Natural killer cell (primary cell): ENCODE data around the gene LDLRAD2. TPM values are rescaled to one million over a fixed set of nuclear protein-coding genes. Genes with fewer than 3 reads are reported as not detected.

Source experiments
- ATAC-seq, 3 donors: fragments of 150-1000 bp in 2 of 3; fragments of 200-7000 bp in 1 of 3; cut with Tn5 transposase; 1 replicate in 1 of 3; 2 replicates in 2 of 3; pipeline ENCODE4 v1.10.0; 2021; ENCODE audit warnings: mild to moderate bottlenecking in 2 of 3, moderate library complexity in 2 of 3
- DNase-seq, 2 donors: peaks; one replicate each; pipeline versions ENCODE4 v3.0.0 to v3.0.0-alpha.2; 2013 to 2021; ENCODE audit warnings: mixed read lengths in 1 of 2
- H3K27ac ChIP-seq: one replicate; pipeline ENCODE4 v1.5.1; 2013; ENCODE audit warnings: mild to moderate bottlenecking, low read length
- H3K27me3 ChIP-seq: one replicate; pipeline ENCODE4 v1.6.1; 2013; ENCODE audit warnings: low read length; ENCODE audit not compliant: control insufficient read depth, insufficient read depth
- H3K36me3 ChIP-seq: one replicate; pipeline ENCODE4 v1.6.1; 2013; ENCODE audit warnings: low read length; ENCODE audit not compliant: control insufficient read depth, insufficient read depth
- H3K4me1 ChIP-seq: one replicate; pipeline ENCODE4 v1.6.1; 2013; ENCODE audit warnings: low read length; ENCODE audit not compliant: control insufficient read depth, insufficient read depth
- H3K4me3 ChIP-seq: one replicate; pipeline ENCODE4 v1.5.1; 2013; ENCODE audit warnings: low read length
- H3K9me3 ChIP-seq: one replicate; pipeline ENCODE4 v1.6.1; 2013; ENCODE audit warnings: low read length; ENCODE audit not compliant: control insufficient read depth, insufficient read depth
- H3K27ac Mint-ChIP-seq, 2 donors: one replicate each; pipeline ENCODE4 v1.8.0; 2022; ENCODE audit warnings: mild to moderate bottlenecking in 2 of 2, mixed read lengths in 2 of 2, moderate library complexity in 1 of 2
- H3K27me3 Mint-ChIP-seq, 2 donors: one replicate each; pipeline ENCODE4 v1.8.0; 2022; ENCODE audit warnings: low read depth in 2 of 2, mixed read lengths in 2 of 2
- H3K36me3 Mint-ChIP-seq: one replicate; pipeline ENCODE4 v1.8.0; 2022; ENCODE audit warnings: mixed read lengths
- H3K4me1 Mint-ChIP-seq, 2 donors: one replicate each; pipeline ENCODE4 v1.8.0; 2022; ENCODE audit warnings: mixed read lengths in 2 of 2
- H3K4me3 Mint-ChIP-seq: one replicate; pipeline ENCODE4 v1.8.0; 2022; ENCODE audit warnings: mild to moderate bottlenecking, moderate library complexity, mixed read lengths
- H3K9me3 Mint-ChIP-seq, 2 donors: one replicate each; pipeline ENCODE4 v1.8.0; 2022; ENCODE audit warnings: mixed read lengths in 2 of 2
- WGBS: methylation state at CpG from one replicate; pipeline ENCODE4 v1.1.7; 2013; ENCODE audit warnings: missing lambda C conversion rate; ENCODE audit not compliant: insufficient coverage; 5-methylcytosine and 5-hydroxymethylcytosine counted together
- intact Hi-C: fragments of 100-400 bp; cut with micrococcal nuclease; formaldehyde crosslinking; loops from one replicate; pipeline ENCODE4 v1.14.2; 2022
- total RNA-seq, 4 donors: library from RNA; stranded (reverse); fragments of 120-200 nt in 1 of 4; gene quantifications; one replicate each; pipeline versions ENCODE4 v1.2.3 to v1.2.4, GENCODE V29; 2013 to 2022
- TF ChIP-seq, protein P1 (sequence below): fragments of 200-600 bp; IDR thresholded peaks from one replicate; pipeline ENCODE4 v1.8.0; 2022; ENCODE audit warnings: antibody characterized with exemption

The LDLRAD2 gene
- total RNA-seq, 3 donors from 2014 or later (not counting 1 experiment from before 2014, with no cell fraction given): 2.8 to 3.9 (median 3.6) TPM

DNA sequence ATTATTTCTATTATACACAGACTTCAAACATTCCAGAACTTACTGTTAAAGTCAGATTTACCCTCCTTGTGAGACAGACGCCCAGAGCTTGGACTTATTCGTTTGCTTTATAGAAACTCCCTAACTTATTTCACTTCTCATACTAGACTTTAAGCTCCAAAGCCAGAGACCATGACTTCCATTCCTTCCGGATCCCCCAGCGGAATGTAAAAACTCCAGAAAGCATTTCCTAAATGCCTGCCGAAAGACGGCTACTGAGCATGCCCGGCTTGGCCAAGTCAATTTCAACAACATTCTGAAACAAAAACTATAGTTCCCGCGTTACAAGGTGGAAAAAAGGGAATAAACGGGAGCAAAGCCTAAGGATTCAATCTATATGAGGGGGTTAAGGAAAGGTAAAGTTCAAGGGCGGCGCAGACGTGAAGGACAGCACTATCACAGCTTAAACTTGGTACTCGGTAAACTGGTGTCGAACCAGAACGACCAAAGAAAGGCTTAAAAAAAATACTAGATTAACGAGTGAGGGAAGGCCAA, 30.2 kb upstream of the LDLRAD2 start:
- no peaks in the 10 kb centered on the region for H3K36me3 ChIP-seq
- peak; percentile 0 to 13 (median 3) for ATAC-seq
- H3K4me1 Mint-ChIP-seq: peaks cover 38 to 42% of the 10 kb centered on the region in 2 donors

DNA sequence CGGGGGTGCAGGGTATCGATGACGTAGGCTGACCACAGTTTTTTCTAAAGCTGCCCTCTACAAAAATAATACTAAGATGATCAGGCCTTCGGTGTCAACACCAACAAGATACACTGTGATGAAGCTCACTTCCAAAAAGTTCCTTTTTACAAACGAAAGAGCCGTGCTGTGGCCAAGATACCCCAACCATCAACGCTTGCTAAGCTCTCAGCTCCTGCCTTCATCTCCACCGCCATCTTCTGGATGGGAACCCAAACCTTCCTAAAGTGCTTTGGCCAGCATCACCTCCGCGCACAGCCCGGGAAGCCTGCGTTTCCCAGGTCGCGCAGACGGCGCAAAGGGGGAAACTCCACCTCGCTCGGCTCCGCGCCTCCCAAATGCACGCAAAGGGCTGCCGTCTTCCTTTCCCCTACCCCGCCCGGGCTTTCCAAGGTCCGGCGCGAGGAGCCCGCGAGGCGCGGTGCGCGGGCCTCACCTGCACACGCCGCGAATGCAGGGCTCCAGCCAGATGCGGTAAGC, 29.7 kb upstream of the LDLRAD2 start:
- intact Hi-C loops: loop anchor here (5.0 kb wide), 1 partner anchor 670 kb away; the partner anchor contains the start of gene ZBTB40
- peak overlapping the region; percentile 78 for H3K4me3 ChIP-seq
- H3K36me3 ChIP-seq: no peaks in the 10 kb centered on the region
- H3K4me1 ChIP-seq: peaks cover 20% of the 10 kb centered on the region
- peaks cover 0 to 4% of the 10 kb centered on the region in 2 donors for H3K27me3 Mint-ChIP-seq
- H3K9me3 Mint-ChIP-seq: no peaks in the 10 kb centered on the region
- TF ChIP-seq, protein P1, sequence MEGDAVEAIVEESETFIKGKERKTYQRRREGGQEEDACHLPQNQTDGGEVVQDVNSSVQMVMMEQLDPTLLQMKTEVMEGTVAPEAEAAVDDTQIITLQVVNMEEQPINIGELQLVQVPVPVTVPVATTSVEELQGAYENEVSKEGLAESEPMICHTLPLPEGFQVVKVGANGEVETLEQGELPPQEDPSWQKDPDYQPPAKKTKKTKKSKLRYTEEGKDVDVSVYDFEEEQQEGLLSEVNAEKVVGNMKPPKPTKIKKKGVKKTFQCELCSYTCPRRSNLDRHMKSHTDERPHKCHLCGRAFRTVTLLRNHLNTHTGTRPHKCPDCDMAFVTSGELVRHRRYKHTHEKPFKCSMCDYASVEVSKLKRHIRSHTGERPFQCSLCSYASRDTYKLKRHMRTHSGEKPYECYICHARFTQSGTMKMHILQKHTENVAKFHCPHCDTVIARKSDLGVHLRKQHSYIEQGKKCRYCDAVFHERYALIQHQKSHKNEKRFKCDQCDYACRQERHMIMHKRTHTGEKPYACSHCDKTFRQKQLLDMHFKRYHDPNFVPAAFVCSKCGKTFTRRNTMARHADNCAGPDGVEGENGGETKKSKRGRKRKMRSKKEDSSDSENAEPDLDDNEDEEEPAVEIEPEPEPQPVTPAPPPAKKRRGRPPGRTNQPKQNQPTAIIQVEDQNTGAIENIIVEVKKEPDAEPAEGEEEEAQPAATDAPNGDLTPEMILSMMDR: no peak
- peak overlapping the region; percentile 98 for H3K4me3 Mint-ChIP-seq
- WGBS: under 1% methylated on average over 37 of the region's 37 CpGs
- H3K27ac Mint-ChIP-seq: peak overlapping the region; percentile 100
- H3K9me3 ChIP-seq: no peaks in the 10 kb centered on the region
- no peaks in the 10 kb centered on the region for H3K27me3 ChIP-seq
- H3K4me1 Mint-ChIP-seq: peaks cover 34 to 38% of the 10 kb centered on the region in 2 donors
- ATAC-seq (peak; percentile 11 to 16 (median 11)), DNase-seq (peak in 1 of 2 donors; percentile 78)
- H3K27ac ChIP-seq: peak overlapping the region; percentile 97
- no peaks in the 10 kb centered on the region for H3K36me3 Mint-ChIP-seq

More for the DNA sequence above, 30.2 kb upstream of the LDLRAD2 start:
- Histone ChIP-seq H3K27ac (peak overlapping the region; percentile 97), H3K4me1 (peaks cover 20% of the 10 kb centered on the region), H3K4me3 (peak overlapping the region; percentile 78), H3K27me3 (no peaks in the 10 kb centered on the region), H3K9me3 (no peaks in the 10 kb centered on the region)
- TF ChIP-seq, protein P1: no peak
- Mint-ChIP-seq H3K9me3 (no peaks in the 10 kb centered on the region), H3K36me3 (no peaks in the 10 kb centered on the region), H3K27ac (peak overlapping the region; percentile 100), H3K27me3 (peaks cover 0 to 2% of the 10 kb centered on the region in 2 donors), H3K4me3 (peak overlapping the region; percentile 98)
- WGBS: 1% methylated on average over 17 of the region's 17 CpGs
- DNase-seq: peak in 1 of 2 donors; percentile 16
- intact Hi-C loops: loop anchor here (5.0 kb wide), 1 partner anchor 670 kb away; the partner anchor contains the start of gene ZBTB40

DNA sequence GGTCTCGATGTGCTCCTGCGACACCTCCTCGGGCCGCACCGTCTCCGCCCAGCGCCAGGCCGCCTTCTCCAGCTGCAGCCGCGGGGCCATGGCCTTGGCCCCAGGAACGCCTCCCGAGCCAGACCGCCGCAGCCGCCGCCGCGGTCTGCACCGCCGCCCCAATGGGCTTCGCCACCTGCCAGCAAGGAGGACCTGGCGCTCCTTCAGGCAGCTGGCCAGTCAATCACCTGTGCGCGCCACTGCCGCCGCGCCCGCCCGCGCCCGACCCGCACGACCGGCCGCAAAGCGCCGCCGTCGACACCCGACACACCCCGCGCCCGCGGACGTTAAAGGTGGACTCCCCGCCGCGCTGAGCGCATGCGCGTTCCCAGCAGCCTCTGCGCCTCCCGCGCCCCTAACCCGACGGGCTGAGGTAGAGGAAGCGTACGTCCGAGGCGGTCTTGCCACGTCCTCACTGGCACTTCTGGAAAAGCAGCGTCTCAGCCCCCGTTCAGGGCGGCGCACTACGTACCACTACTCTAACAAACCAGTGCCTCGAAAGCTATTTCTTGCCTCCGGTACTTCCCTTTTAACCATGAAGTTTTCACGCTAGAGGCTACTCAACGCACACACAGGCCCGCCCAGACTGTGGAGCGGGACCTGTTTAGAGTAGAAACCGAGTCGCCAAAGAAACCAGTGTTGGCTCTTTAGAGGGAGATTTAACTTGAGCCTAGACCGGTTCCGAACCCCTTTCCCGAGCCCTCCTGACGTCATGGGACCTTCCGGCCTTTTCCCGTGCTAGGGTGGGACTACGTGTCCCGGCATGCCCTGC, 29.0 kb upstream of the LDLRAD2 start, which contains the start of gene USP48:
TSS of gene USP48 (minus strand) at position 282 of the 811 bp plus-strand sequence. CDS start at position 90, 192 bp downstream.
- WGBS: under 1% methylated on average over 82 of the region's 82 CpGs
- Mint-ChIP-seq H3K4me1 (peaks cover 30 to 34% of the 10 kb centered on the region in 2 donors), H3K4me3 (peak within 1 kb of the TSS; percentile 98), H3K36me3 (no peaks in the 10 kb centered on the region), H3K9me3 (no peaks in the 10 kb centered on the region), H3K27ac (peak within 1 kb of the TSS; percentile 100), H3K27me3 (peaks cover 0 to 4% of the 10 kb centered on the region in 2 donors)
- intact Hi-C loops: loop anchor here (1.0 to 5.0 kb wide), 2 partner anchors 242 to 669 kb away; partner anchors contain the start of gene ZBTB40
- Histone ChIP-seq H3K27ac (peak within 1 kb of the TSS; percentile 97), H3K4me3 (peak within 1 kb of the TSS; percentile 78), H3K9me3 (no peaks in the 10 kb centered on the region), H3K36me3 (no peaks in the 10 kb centered on the region), H3K4me1 (peaks cover 20% of the 10 kb centered on the region), H3K27me3 (no peaks in the 10 kb centered on the region)
- ATAC-seq: peak; percentile 84 to 95 (median 88)
- peak; percentile 97 to 99 for DNase-seq
- TF ChIP-seq, protein P1: no peak
